GM21390 (cell line): ENCODE results near the gene ZIC4.

Source experiments
- ATAC-seq: cut with Tn5 transposase; IDR thresholded peaks from one replicate; pipeline ENCODE4 v1.9.1; 2021; ENCODE audit not compliant: unreplicated experiment

ZIC4 gene

DNA sequence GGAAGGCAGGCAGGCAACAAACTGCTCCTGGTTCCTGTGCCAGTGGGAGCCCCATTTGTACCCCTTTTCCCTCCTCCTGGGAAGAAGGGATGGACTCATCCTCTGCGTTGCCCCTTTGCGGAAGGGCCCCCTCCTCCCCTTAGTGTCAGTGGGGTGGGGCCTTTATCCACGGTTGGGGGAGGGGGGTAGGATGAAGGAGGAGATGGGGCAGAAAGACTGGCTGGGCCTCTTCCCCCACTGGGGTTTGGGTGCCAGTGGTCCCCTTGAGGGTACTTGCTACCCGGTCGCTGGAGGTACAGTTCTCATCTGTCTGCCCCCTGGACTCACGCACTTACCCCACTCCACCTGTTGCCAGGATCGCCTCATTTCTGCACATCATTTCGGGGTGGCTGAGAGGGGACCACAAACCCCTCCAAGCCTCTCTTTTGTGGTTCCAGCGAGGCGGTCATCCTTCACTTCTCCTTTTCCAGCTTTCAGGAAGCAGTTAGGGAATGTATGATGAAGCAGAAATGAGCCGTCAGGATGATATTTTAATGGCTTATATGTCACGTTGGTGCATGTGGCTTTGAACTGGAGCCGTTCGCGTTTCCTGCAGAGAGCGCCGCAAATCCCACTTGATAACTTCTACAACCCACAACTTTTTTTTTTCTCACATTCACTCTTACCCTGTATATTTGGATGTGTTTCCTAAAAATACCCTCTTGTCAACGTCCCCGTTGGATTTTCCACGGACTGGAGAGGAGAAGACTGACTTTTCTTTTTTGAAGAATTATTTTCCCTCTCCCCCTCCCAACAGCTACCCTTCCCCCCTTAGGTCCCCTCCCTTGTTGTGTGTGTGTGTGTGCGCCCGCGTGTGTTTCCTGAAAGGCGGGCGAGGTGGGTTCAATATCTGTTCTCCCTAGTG is at the start of gene ZIC4:
TSS of gene ZIC4 (minus strand) at position 516 of the 904 bp plus-strand sequence. CDS start 3,746 bp downstream, outside the sequence.
- ATAC-seq: no peak

DNA sequence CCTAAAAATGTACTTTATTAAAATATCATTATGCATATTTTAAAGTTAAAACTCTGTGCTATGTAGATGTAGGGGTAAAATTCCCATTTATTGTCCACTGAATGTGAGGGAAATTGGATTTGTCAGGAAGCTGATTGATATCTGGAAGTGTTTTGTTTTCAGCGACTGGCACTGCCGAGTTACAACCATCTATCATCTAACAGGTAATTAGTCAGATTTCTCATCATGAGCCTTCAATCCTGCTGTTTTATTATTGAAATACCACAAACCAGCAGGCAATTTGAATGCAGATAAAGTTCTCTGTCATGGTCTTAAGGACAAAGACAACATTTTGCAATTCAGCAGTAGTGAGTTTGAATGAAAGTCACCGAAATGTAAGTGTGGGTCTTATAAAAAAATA is 43.3 kb upstream of the ZIC4 start:
- no peak for ATAC-seq

DNA sequence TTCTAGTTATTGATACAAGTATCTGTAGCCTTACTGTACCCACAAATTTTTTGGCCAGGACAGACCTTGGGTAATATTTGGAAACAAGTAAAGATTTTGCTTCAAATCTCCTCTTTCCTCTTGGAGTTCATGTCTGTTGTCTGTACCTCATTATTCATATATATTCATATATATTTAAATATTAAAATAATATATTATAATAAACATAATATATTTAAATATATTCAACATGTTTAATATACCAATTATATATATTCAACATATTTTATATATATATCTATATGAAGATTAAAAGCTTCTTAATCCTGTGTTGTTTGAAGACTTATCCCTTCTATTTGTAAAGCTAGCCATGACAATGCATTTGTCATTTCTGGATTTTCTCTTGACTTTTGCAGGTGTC is 40.9 kb upstream of the ZIC4 start:
- ATAC-seq: no peak

DNA sequence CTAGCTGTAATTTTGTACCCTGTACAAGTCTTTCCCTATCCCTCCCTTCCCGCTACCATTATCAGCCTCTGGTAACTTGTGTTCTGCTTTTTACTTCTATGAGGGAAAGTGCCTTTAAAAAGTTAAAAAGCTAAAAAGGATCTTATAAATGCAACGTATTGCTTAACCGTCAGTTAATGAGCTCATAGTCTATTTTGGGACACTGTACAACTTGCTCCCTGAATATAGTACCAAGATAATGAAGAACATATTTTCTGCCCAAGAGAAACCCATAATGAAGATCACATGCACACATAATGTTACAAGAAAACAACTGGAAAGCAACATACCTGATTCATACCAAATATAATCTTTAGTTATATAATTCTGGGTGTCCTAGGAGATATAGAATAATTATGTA is 25.4 kb upstream of the ZIC4 start:
- no peak for ATAC-seq

DNA sequence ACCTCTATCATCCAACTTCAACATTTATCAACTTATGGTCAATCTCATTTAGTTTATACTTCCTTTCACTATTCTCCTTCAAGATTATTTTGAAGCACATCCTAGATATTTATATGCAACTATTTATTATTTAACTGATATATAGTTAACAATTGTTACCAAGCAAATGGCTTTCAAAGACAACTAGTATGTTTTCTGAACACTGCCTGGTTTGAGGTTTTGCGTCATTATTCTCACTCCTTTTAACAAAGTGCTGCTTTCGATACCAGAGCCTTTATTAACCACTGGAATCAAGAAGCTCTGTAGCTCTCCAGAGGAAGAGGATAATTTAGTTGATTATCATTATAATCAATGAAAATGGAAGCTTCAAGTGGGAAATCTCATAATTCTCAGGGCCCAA is 22.4 kb upstream of the ZIC4 start:
- no peak for ATAC-seq

DNA sequence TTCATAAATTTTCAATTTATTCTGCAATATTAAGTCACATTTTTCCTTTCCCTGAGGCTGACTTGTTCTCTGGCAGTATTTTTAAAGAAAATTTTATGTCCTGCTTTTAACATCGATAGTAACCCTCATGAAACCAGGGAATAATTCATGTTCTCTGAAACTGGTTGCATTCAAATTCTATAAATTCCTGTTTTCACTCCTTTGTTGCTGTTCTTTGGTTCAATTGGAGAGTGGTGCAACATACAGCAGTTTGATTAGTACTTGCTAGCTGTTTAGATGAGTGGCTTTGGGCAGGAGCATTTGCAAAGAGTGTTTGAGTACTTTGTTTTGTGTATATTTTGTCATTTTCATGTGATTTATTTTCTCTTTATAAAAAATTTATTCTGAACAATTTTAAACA is 22.0 kb upstream of the ZIC4 start:
- no peak for ATAC-seq

DNA sequence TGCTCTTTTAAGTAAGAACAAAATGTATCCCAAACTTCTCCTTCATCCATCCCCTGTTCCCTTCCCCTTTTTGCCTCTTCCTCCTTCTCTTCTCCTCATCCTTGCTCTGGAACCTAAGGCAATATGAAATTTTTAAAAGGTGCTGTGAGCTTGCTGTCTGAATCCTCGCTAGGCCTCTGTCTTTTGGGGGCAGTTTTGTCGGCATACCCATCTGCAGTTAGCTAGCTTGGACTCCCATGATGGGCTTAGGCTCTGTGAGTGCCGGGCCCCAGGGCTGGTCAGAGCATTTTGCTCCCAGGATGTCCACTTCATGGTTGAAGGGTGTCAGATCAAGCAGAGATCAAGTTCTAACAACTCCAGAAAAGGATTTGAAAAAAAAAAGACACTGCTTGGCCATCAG is 21.4 kb upstream of the ZIC4 start:
- ATAC-seq: no peak

DNA sequence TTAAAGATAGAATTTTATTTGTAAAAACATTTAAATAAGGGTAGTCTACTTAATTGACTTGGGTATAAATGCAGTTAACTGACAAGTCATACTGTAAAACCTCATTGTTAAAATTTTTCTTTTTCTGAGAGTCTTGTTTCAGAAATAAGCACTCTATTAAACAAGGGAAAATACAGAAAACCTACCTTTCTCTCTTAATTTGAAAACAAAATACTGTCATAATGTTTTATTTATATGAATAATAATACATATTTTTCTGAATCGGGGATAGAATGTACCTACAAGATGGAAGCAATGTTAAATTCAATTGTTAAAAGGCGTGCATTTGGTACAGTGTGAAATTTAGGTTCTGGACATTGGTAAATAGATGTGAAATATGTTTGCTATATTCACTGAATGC is 20.6 kb upstream of the ZIC4 start:
- ATAC-seq: no peak

DNA sequence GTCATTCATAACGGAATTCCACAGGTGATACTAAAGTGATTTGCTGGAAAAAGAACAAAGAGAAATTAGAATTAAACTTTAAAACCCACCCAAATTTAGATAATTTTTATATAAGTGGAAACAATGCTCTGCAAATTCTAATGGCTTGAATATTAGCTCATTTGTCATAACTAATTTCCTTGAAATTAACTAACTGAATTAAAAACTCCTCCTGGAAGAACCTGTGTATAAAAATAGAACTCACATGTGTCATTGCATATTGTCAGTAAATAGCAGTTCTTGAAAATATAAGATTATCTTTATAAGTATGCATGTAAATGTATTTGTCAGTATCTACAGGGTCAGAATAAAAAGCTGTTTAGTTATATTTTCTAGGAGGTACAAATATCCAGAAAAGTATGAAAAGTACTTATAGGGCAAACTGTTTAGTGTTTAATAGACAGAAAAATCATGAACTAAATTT is 19.1 kb upstream of the ZIC4 start:
- no peak for ATAC-seq

DNA sequence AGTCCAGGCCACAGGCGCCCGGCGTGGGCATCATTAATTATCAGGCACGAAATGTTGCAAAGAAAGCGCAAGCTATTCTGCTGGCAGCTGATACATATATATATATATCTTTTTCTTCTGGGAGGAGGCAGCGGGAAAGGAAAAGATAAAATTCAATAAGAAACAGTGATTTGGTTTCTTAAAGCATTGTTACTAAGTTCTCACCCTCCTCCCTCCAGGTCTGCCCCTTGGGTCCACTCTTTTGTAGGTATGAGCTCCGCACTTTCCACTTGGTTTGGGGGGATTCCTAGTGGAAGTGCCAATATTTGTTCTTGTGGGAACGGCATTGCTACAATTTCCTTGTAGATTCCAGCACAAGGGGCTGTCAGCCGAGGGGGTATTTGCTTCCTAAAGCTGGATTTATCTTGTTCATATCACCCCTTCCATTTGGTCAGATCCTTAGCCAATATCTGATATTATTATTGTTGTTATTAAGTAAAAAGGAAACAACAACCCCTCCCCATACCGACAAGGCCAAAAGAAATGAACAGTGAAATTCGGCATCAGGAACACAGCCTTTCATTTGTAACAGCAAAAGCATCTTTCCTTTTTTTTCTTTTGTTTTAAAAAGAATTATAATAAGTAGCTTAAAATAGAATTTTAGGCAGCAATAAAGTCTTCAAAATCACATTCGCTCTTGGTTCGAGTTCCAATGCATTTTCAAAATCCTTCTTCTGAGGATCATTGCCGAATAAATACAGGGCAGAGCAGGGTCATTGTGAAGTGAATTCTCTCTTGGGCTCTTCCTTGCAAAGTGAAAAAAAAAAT is 18.4 kb upstream of the ZIC4 start:
- no peak for ATAC-seq

DNA sequence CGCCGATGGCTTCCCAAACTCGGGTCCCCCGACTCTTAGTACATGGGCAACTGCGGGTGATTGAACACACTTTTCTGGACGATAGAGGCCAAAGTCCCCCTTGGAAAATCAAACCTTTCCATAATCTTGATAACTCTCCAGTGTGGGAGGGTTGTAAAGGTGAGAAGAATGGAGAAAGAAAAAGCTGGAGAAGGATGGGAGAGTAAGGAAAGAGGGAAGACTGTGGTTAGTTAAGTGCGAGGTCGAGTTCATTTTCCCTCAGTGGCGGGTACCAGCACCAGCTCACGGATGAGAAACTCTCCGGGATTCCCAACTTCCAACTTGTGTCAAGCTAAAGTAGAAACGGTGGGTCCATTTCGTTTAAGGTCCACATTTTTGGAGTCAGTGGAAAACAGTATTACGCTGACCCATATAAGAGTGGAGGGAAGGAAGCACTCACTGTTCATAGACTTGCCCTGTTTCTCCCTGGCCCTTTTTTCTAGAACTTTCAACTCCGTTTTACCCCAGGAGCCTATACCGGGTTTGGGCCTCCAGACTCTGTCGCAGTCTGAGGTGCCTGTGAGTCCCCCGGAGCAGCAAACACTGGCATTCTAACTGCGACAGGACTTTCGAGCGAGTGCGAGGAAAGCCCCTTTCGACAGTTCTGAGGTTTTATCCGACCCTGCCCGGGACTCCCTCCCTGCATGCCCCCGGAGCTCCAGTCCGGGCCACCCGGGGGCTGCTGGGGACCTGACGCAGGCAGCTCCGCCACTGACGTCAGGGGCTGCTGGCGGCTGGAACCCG is 17.6 kb upstream of the ZIC4 start:
- no peak for ATAC-seq

DNA sequence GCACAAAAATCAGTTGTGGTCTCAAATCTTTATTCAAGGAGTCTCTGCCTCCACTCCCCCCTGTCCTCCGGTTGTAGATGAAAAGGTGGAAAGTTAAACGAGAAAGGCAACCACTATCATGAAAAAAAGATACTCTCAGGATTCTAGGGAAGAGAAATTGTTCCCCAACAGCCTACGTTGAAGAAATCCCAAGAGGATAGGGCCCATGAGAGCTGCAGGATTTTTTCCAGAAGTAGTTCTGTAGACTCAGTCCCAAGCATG is 17.1 kb upstream of the ZIC4 start:
- no peak for ATAC-seq

DNA sequence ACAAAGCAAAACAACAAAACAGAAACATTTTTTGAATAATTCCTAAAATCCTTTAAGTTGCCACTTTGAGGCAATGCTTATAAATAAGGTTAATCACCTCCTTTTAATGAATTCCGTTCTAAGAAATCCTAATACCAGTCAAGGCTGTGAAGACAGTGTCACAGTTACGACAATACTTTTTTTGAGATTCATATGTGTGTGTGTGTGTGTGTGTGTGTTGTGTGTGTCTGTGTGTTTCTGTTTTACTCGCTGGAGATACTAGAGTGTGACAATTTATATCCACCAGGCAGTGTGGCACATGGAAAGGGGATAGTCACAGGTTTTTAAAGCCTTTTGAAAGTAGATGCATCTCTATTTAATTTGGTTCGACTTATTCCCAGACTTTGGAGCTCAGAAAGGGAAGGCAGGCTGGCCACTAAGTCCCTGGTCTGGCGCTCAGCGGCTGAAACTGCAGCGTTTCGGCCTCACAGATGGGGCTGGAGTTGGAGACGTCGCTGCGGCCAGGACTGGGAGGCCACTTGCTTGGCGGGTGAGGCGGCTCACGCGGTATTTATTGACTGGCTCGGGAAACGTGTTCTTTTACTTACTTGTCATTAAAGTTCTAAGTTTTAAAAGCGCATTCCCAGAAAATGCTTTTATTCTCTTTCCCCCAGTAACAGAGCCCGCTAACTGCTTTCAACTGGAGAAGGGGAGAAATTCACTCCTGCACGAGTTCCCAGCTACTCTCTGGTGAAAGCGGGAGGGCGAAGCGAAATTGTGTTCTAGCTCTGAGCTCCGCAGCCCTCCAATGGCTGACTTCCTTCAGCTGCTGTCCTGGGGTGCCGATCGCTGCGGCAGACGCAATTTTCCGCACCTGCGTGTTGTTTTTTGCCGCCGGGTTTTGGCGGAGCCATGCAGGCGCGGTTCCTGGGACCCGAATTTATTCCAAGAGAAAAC is 16.5 kb upstream of the ZIC4 start:
- ATAC-seq: no peak

DNA sequence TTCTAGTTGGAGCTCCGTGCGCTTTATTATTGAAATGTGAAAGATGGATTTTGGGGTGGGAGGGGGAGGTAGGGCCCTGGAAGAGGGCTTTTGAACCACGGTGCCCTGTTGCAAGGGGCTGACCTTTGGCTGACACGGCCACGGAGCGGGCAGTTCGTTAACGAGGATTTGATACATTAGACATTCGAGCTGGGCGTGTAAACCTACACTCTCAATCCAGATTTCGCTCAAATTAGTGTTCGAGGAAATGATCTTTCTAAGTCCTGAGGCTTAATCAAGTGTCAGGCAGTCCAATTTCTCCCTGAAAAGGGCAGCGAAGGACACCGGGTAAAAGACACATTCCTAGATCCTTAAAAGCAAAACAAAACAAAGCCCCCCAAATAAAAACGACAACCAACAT is 15.9 kb upstream of the ZIC4 start:
- ATAC-seq: no peak

DNA sequence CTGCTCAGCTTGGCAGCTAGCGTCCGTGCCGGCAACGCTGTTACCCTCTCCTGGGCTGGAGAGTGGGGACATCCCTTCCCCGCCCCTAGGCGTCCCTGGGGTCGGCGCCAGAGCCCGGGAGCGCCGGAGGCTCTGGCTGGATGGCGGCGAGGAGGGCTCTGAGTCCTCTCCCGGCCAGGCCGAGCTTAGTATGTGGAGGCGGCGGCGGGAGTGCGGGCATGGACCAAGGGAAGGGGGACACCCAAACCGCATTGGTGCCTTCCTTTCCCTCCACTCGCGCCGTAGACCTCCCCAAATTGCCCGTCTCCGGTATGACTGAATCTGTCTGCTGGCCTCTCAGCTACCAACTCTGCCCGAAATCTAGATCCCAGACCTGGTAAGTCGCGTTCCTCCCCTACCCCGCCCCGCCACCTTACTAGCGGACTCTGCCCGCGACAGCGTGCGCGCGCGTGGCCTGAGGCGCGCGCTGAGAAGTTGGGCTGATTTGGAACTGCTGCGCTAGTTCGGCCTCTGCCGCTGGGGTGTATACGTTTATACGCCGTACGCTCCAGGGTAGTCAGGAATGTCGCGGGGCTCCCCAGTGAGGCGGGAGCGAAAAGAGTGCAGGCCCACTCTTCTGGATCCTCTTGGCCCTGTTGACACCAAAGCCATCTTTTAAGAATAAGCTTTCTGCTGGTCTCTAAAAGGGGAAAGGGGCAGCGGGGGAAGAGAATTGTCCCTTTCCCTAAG is 15.0 kb upstream of the ZIC4 start:
- ATAC-seq: no peak

DNA sequence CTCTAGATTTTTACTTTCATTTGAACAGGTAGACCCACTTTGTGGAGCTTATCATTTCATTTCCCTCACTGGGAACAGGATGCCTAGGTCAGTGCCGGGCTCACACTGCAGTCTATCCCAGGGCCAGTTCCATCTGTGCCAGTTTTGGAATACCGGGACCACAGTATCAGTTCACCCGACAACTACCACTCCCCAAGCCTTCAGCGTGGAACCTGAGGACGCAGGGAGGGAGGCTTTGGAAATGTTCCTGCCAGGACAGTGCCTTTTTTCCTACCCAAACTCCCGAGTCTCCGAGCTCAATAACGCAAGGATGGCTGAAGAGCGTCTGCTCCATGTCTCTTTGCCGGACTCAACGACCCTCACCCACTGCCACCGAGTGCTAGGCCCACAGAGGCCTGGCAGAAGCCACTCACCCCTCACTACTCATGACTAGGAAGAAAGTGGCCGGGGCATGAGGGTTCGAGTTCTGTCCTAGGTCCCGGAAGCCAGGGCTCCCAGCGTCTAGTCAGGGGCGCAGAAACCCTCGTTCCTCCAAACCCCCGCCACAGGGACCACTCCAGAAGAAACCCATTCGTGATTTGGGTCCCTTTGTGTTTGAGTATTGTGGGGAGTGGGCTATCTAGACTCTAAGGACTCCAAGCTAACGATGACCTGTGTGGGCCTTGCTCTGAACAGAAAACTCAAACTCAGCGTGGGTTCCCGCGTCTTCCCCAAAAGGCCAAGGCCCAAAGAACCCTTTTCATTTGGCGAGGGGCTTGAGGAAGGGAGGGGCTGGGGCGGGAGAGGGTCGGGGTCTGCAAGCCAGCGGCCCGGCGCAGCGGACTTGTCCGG is 14.2 kb upstream of the ZIC4 start:
- no peak for ATAC-seq

DNA sequence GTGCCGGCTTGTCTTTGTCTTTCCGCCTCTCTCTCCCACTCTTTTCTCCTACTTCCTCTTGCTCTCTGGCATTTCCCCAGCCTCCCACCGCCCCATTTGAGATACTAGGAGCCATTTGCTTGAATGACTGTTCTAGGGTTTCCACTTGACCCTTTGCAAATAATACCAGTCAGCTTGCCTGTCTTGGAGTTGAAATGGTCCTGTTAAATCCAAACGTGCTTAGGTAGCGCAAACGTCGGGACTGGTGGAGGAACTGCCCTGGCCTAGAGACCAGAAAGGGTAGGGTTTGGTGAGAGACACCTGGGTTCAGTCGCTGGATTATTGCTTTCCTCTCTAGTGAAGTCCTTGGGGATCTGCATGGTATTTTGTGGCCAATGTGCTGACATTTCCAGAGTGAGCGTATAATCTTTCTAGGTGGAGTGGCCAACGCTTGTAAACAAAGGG is 13.5 kb upstream of the ZIC4 start:
- no peak for ATAC-seq

DNA sequence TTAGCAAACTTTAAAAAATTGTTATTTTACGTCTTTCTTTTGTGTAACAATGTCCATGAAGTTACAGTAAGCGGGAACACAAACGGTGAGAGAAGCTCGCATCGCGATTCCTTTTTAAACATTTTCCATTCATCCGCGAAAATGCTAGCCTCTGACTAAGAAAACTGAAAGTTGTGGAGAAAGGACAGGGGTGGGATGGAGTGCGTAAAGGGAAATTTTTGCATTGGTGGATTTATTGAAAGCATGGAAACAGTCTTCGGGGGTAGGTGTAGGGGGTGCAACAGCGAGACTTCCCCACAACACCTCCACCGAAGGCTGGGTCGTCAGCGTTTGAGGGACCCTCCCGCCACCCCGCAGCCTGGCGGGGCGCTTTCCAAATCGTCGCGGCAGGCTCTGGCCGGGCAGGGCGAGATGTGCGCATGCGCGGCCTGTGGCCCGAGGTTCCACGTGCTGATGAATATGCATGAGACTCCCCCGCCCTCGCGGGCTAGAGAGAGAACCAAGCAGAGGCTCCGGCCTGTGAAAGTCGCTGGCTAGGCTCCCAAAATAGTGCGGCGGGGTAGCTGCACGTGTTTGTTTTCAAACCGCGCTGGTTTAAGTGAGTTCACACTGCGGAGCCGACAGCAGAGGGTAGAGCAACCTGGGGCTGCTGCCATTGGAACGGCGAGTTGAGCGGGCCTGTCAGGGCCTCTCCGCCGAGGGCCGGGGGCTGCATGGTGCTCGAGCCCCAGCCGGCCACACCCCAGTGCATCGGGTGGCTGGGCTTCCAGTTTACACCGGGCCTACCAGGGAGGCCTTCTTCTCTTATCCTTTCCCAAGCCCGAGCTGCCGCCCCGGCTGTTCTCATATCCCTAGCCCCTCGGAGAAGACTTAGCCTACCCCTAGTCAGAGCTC is 12.7 kb upstream of the ZIC4 start:
- ATAC-seq: no peak
